HEK293 (cell line): ENCODE measurements around the gene GALNT11.

Source experiments
- CTCF ChIA-PET: fragments of 350-600 bp; formaldehyde crosslinking; extraction: SDS; loops from one replicate; lab custom pipeline; 2021; ENCODE audit warnings: antibody characterized with exemption; lab: Yijun Ruan, JAX
- POLR2A ChIA-PET: fragments of 300-600 bp; formaldehyde crosslinking; extraction: SDS; loops from one replicate; lab custom pipeline; 2020; ENCODE audit warnings: antibody characterized with exemption, inconsistent platforms; lab: Yijun Ruan, JAX
- H3K27ac ChIP-seq: fragments of 200-500 bp; sonication (Bioruptor generic); 2 replicates; pipeline ENCODE4 v1.5.1; 2014; ENCODE audit warnings: low read depth, low read length, control low read depth, inconsistent platforms; ENCODE audit errors: extremely low read depth
- H3K36me3 ChIP-seq, 2 experiments: fragments of 200-500 bp in 1 of 2; sonication (Bioruptor generic) in 1 of 2; 1 replicate in 1 of 2; 2 replicates in 1 of 2; pipeline ENCODE4 v1.5.1; 2014 to 2017; ENCODE audit warnings: inconsistent platforms in 2 of 2, low read length in 2 of 2; ENCODE audit not compliant: control insufficient read depth in 2 of 2, insufficient read depth in 1 of 2
- H3K4me1 ChIP-seq: fragments of 200-500 bp; sonication (Bioruptor generic); 2 replicates; pipeline ENCODE4 v1.5.1; 2014; ENCODE audit warnings: mild to moderate bottlenecking, low read length, inconsistent platforms; ENCODE audit not compliant: control insufficient read depth, insufficient read depth
- H3K4me3 ChIP-seq: 2 replicates; pipeline ENCODE4 v1.5.1; 2011; ENCODE audit warnings: low read depth, mild to moderate bottlenecking, control low read depth, low read length, moderate library complexity
- H3K9me3 ChIP-seq: fragments of 200-500 bp; sonication (Bioruptor generic); 2 replicates; pipeline ENCODE4 v1.5.1; 2014; ENCODE audit warnings: low read depth, low read length, inconsistent platforms; ENCODE audit not compliant: control insufficient read depth, insufficient read depth
- BCL11A ChIP-seq: fragments of 450-650 bp; formaldehyde crosslinking; IDR thresholded peaks from 2 replicates; pipeline ENCODE4 v1.5.1; 2016; ENCODE audit warnings: low read depth, missing biosample characterization, missing genetic modification characterization
- HOXA7 ChIP-seq: sonication (generic); formaldehyde crosslinking; IDR thresholded peaks from 2 replicates; pipeline ENCODE4 v1.8.1; 2022; ENCODE audit warnings: missing genetic modification reagents, borderline replicate concordance
- HOXC10 ChIP-seq: sonication (generic); formaldehyde crosslinking; IDR thresholded peaks from 2 replicates; pipeline ENCODE4 v1.8.1; 2023; ENCODE audit warnings: mild to moderate bottlenecking, missing genetic modification reagents
- PRDM1 ChIP-seq: fragments of 450-650 bp; formaldehyde crosslinking; IDR thresholded peaks from 2 replicates; pipeline ENCODE4; 2016; ENCODE audit warnings: missing biosample characterization, missing genetic modification characterization
- SP2 ChIP-seq: fragments of 450-650 bp; formaldehyde crosslinking; IDR thresholded peaks from 2 replicates; pipeline ENCODE4 v1.5.1; 2016; ENCODE audit warnings: missing biosample characterization, missing genetic modification characterization
- WT1 ChIP-seq: fragments of 450-650 bp; formaldehyde crosslinking; IDR thresholded peaks from 2 replicates; pipeline ENCODE4 v1.5.1; 2016; ENCODE audit warnings: missing biosample characterization, missing genetic modification characterization
- ZEB2 ChIP-seq: fragments of 450-650 bp; formaldehyde crosslinking; IDR thresholded peaks from 2 replicates; pipeline ENCODE4 v1.5.1; 2016; ENCODE audit warnings: missing biosample characterization, missing genetic modification characterization
- ZNF112 ChIP-seq: fragments of 450-650 bp; formaldehyde crosslinking; IDR thresholded peaks from 2 replicates; pipeline ENCODE4 v1.5.0; 2017; ENCODE audit warnings: missing biosample characterization, missing genetic modification characterization
- ZNF157 ChIP-seq: fragments of 450-650 bp; formaldehyde crosslinking; IDR thresholded peaks from 2 replicates; pipeline ENCODE4 v1.5.1; 2016; ENCODE audit warnings: missing biosample characterization, missing genetic modification characterization
- ZNF23 ChIP-seq: fragments of 450-650 bp; formaldehyde crosslinking; IDR thresholded peaks from 2 replicates; pipeline ENCODE4 v1.5.1; 2016; ENCODE audit warnings: missing biosample characterization, missing genetic modification characterization, borderline replicate concordance
- ZNF239 ChIP-seq: fragments of 450-650 bp; formaldehyde crosslinking; IDR thresholded peaks from 2 replicates; pipeline ENCODE4 v1.5.1; 2016; ENCODE audit warnings: missing biosample characterization, missing genetic modification characterization
- ZNF266 ChIP-seq: fragments of 450-650 bp; formaldehyde crosslinking; IDR thresholded peaks from 2 replicates; pipeline ENCODE4 v1.5.1; 2016; ENCODE audit warnings: missing biosample characterization, missing genetic modification characterization, low read depth
- ZNF324 ChIP-seq: fragments of 450-650 bp; formaldehyde crosslinking; IDR thresholded peaks from 2 replicates; pipeline ENCODE4 v1.5.1; 2016; ENCODE audit warnings: missing biosample characterization, missing genetic modification characterization
- ZNF510 ChIP-seq: fragments of 450-650 bp; formaldehyde crosslinking; IDR thresholded peaks from 2 replicates; pipeline ENCODE4 v1.5.1; 2018; ENCODE audit warnings: mild to moderate bottlenecking, missing genetic modification characterization, missing biosample characterization; ENCODE audit not compliant: insufficient replicate concordance
- ZNF549 ChIP-seq: fragments of 450-650 bp; IDR thresholded peaks from 2 replicates; pipeline ENCODE4 v1.5.1; 2018; ENCODE audit warnings: missing biosample characterization, missing genetic modification characterization, mild to moderate bottlenecking, inconsistent platforms, moderate library complexity
- ZNF561 ChIP-seq: fragments of 450-650 bp; IDR thresholded peaks from 2 replicates; pipeline ENCODE4 v1.5.1; 2018; ENCODE audit warnings: missing biosample characterization, missing genetic modification characterization, borderline replicate concordance
- ZNF610 ChIP-seq: fragments of 450-650 bp; formaldehyde crosslinking; IDR thresholded peaks from 2 replicates; pipeline ENCODE4 v1.5.1; 2016; ENCODE audit warnings: missing biosample characterization, missing genetic modification characterization, borderline replicate concordance
- ZNF629 ChIP-seq: fragments of 450-650 bp; formaldehyde crosslinking; IDR thresholded peaks from 2 replicates; pipeline ENCODE4 v1.5.1; 2017; ENCODE audit warnings: missing biosample characterization, missing genetic modification characterization
- ZNF664 ChIP-seq: fragments of 450-650 bp; formaldehyde crosslinking; IDR thresholded peaks from 2 replicates; pipeline ENCODE4 v1.5.1; 2016; ENCODE audit warnings: missing biosample characterization, missing genetic modification characterization
- ZNF670 ChIP-seq: fragments of 450-650 bp; formaldehyde crosslinking; IDR thresholded peaks from 2 replicates; pipeline ENCODE4 v1.5.1; 2016; ENCODE audit warnings: missing biosample characterization, missing genetic modification characterization, low read depth
- ZNF776 ChIP-seq: fragments of 450-650 bp; formaldehyde crosslinking; IDR thresholded peaks from 2 replicates; pipeline ENCODE4 v1.5.0; 2017; ENCODE audit warnings: missing biosample characterization, missing genetic modification characterization, borderline replicate concordance
- ZXDB ChIP-seq: fragments of 450-650 bp; formaldehyde crosslinking; IDR thresholded peaks from 2 replicates; pipeline ENCODE4 v1.5.1; 2016; ENCODE audit warnings: missing biosample characterization, missing genetic modification characterization
- TF ChIP-seq, protein P1 (sequence below): fragments of 450-650 bp; formaldehyde crosslinking; IDR thresholded peaks from 2 replicates; pipeline ENCODE4 v1.5.1; 2016; ENCODE audit warnings: missing biosample characterization, missing genetic modification characterization, low read depth
- TF ChIP-seq, protein P2 (sequence below): fragments of 450-650 bp; formaldehyde crosslinking; conservative IDR thresholded peaks from 2 replicates; pipeline ENCODE4 v1.5.1; 2016; ENCODE audit warnings: low read depth, missing biosample characterization, missing genetic modification characterization
- TF ChIP-seq, protein P3 (sequence below): fragments of 450-650 bp; formaldehyde crosslinking; IDR thresholded peaks from 2 replicates; pipeline ENCODE4 v1.5.1; 2016; ENCODE audit warnings: missing biosample characterization, missing genetic modification characterization

The GALNT11 gene

GRCh38 chr7:152090747-152091146 lies 65.3 kb downstream of the GALNT11 start (continued):
- TF ChIP-seq, protein P1, sequence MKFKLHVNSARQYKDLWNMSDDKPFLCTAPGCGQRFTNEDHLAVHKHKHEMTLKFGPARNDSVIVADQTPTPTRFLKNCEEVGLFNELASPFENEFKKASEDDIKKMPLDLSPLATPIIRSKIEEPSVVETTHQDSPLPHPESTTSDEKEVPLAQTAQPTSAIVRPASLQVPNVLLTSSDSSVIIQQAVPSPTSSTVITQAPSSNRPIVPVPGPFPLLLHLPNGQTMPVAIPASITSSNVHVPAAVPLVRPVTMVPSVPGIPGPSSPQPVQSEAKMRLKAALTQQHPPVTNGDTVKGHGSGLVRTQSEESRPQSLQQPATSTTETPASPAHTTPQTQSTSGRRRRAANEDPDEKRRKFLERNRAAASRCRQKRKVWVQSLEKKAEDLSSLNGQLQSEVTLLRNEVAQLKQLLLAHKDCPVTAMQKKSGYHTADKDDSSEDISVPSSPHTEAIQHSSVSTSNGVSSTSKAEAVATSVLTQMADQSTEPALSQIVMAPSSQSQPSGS (tag by site-specific recombination) = no peak
- TF ChIP-seq ZNF266 (tag by site-specific recombination) (no peak), ZNF324 (tag by site-specific recombination) (no peak), BCL11A (tag by site-specific recombination) (no peak), ZNF610 (no peak), ZNF112 (tag by site-specific recombination) (no peak), ZNF23 (tag by site-specific recombination) (no peak)

DNA sequence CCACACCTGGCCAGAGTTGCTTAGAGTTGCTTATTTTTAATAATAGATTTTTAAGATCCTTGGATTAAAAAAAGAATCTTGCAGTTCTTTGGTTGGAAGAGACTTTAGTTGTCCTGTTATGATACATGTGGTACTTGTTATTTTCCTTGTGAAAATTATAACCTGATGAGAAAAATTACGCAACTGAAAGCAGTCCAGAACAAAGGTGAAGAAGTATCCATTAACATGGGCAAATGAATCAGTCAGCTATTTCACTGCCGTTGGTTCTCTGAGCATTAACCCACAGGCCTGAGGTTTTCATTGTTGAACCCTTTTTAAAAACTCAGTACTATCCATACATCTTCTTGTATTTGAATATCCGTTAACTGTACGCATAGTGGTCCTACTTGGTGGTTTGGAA lies 68.2 kb downstream of the GALNT11 start:
- Histone ChIP-seq H3K4me3 (no peak overlapping the region), H3K4me1 (no peaks in the 10 kb centered on the region; the same call in 1 of the 2 replicates), H3K27ac (no peak overlapping the region), H3K36me3 (no peaks in the 10 kb centered on the region), H3K9me3 (no peaks in the 10 kb centered on the region)
- ChIA-PET CTCF (no interaction called here), POLR2A (no interaction called here)
- TF ChIP-seq SP2 (tag by site-specific recombination) (no peak), HOXC10 (CRISPR knock-in tag) (no peak), ZNF549 (tag by site-specific recombination) (no peak), HOXA7 (CRISPR knock-in tag) (no peak), PRDM1 (no peak), ZNF157 (tag by site-specific recombination) (no peak), ZNF239 (tag by site-specific recombination) (no peak), ZNF510 (tag by site-specific recombination) (no peak), ZXDB (no peak), WT1 (tag by site-specific recombination) (no peak), ZNF664 (no peak), ZNF670 (tag by site-specific recombination) (no peak), ZEB2 (tag by site-specific recombination) (no peak), ZNF776 (tag by site-specific recombination) (no peak), ZNF561 (tag by site-specific recombination) (no peak), ZNF629 (tag by site-specific recombination) (no peak)
- TF ChIP-seq, protein P2, sequence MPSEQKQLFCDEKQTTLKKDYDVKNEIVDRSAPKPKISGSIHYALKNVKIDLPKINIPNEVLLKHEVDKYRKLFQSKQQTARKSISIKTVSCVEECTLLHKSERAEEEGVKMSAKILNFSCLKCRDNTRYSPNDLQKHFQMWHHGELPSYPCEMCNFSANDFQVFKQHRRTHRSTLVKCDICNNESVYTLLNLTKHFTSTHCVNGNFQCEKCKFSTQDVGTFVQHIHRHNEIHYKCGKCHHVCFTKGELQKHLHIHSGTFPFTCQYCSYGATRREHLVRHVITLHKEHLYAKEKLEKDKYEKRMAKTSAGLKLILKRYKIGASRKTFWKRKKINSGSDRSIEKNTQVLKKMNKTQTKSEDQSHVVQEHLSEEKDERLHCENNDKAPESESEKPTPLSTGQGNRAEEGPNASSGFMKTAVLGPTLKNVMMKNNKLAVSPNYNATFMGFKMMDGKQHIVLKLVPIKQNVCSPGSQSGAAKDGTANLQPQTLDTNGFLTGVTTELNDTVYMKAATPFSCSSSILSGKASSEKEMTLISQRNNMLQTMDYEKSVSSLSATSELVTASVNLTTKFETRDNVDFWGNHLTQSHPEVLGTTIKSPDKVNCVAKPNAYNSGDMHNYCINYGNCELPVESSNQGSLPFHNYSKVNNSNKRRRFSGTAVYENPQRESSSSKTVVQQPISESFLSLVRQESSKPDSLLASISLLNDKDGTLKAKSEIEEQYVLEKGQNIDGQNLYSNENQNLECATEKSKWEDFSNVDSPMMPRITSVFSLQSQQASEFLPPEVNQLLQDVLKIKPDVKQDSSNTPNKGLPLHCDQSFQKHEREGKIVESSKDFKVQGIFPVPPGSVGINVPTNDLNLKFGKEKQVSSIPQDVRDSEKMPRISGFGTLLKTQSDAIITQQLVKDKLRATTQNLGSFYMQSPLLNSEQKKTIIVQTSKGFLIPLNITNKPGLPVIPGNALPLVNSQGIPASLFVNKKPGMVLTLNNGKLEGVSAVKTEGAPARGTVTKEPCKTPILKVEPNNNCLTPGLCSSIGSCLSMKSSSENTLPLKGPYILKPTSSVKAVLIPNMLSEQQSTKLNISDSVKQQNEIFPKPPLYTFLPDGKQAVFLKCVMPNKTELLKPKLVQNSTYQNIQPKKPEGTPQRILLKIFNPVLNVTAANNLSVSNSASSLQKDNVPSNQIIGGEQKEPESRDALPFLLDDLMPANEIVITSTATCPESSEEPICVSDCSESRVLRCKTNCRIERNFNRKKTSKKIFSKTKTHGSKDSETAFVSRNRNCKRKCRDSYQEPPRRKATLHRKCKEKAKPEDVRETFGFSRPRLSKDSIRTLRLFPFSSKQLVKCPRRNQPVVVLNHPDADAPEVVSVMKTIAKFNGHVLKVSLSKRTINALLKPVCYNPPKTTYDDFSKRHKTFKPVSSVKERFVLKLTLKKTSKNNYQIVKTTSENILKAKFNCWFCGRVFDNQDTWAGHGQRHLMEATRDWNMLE (tag by site-specific recombination) = no peak
- TF ChIP-seq, protein P3, sequence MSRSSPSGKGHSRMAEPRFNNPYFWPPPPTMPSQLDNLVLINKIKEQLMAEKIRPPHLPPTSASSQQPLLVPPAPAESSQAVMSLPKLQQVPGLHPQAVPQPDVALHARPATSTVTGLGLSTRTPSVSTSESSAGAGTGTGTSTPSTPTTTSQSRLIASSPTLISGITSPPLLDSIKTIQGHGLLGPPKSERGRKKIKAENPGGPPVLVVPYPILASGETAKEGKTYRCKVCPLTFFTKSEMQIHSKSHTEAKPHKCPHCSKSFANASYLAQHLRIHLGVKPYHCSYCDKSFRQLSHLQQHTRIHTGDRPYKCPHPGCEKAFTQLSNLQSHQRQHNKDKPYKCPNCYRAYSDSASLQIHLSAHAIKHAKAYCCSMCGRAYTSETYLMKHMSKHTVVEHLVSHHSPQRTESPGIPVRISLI (tag by site-specific recombination) = no peak
